Astrocyte of the spinal cord (primary cell): ENCODE data around the gene TCEAL4.
"Not testable (repeated sequence)": the region's sequence is repeated elsewhere in the genome, so short reads cannot be mapped to it uniquely, and the experiment has no call there.

Experiments used
- DNase-seq: peaks from one replicate; pipeline ENCODE4 v3.0.0; 2011; ENCODE audit warnings: low read depth, low spot score
- H3K4me3 ChIP-seq: 2 replicates; pipeline ENCODE4 v1.5.1; 2011; ENCODE audit warnings: low read depth, mild to moderate bottlenecking, low read length, moderate library complexity
- in situ Hi-C: cut with HindIII; loops from 2 replicates; pipeline ENCODE4 v1.10.0; 2017; ENCODE audit warnings: low sequenced_read_pairs
- TF ChIP-seq, protein P1 (sequence below): IDR thresholded peaks from 2 replicates; pipeline ENCODE4 v1.5.1; 2012; ENCODE audit warnings: low read depth, mild to moderate bottlenecking, low read length, inconsistent platforms

TCEAL4 gene

DNA sequence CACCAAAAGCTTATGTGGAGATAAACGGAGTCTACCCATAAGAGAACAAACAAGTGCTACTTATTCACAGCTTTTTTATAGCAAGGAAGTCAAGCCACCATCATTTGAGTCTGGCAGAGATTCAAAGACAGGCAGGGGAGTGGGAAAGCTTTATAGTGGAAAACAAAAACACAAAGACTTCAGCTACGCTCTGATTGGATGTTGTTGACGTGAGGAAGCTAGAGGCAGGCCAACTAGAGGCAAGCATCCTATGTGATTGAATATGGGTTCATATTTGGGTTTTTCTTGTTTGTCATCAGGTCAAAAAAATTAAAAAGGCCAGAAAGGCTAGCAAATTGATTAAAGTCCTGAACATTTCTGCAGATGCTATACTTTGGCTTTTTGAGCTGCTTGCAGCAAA is 719 bp upstream of the TCEAL4 start:
- in situ Hi-C loops: no loop called here
- H3K4me3 ChIP-seq: no peak overlapping the region
- TF ChIP-seq, protein P1, sequence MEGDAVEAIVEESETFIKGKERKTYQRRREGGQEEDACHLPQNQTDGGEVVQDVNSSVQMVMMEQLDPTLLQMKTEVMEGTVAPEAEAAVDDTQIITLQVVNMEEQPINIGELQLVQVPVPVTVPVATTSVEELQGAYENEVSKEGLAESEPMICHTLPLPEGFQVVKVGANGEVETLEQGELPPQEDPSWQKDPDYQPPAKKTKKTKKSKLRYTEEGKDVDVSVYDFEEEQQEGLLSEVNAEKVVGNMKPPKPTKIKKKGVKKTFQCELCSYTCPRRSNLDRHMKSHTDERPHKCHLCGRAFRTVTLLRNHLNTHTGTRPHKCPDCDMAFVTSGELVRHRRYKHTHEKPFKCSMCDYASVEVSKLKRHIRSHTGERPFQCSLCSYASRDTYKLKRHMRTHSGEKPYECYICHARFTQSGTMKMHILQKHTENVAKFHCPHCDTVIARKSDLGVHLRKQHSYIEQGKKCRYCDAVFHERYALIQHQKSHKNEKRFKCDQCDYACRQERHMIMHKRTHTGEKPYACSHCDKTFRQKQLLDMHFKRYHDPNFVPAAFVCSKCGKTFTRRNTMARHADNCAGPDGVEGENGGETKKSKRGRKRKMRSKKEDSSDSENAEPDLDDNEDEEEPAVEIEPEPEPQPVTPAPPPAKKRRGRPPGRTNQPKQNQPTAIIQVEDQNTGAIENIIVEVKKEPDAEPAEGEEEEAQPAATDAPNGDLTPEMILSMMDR: no peak
- peak; percentile 2 for DNase-seq

DNA sequence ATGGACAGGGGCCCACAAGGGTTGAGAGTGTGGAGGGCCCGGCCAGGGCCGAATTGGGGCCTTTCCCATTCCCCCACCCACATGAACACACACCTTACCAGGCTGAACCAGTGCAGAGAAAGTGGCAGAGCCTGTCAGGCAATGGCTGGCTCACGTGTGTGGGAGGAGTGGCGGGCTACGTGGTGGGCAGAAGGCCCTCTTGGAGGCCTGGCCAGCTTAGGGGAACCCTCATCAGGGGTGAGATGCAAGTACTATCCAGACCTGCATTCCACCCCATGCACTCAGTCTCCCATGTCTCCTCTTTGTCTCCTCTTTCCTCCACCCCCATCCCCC is 965 bp downstream of the TCEAL4 start:
- peak overlapping the region; percentile 67 for H3K4me3 ChIP-seq
- TF ChIP-seq, protein P1: no peak
- in situ Hi-C loops: no loop called here
- DNase-seq: no peak

DNA sequence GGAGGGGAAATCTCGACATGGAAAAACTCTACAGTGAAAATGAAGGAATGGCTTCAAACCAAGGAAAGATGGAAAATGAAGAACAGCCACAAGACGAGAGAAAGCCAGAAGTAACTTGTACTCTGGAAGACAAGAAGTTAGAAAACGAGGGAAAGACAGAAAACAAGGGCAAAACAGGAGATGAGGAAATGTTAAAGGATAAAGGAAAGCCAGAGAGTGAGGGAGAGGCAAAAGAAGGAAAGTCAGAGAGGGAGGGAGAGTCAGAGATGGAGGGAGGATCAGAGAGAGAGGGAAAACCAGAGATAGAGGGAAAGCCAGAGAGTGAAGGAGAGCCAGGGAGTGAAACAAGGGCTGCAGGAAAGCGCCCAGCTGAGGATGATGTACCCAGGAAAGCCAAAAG is 1.3 kb downstream of the TCEAL4 start:
- TF ChIP-seq, protein P1: no peak
- DNase-seq: no peak
- in situ Hi-C loops: no loop called here
- H3K4me3 ChIP-seq: peak overlapping the region; percentile 67

DNA sequence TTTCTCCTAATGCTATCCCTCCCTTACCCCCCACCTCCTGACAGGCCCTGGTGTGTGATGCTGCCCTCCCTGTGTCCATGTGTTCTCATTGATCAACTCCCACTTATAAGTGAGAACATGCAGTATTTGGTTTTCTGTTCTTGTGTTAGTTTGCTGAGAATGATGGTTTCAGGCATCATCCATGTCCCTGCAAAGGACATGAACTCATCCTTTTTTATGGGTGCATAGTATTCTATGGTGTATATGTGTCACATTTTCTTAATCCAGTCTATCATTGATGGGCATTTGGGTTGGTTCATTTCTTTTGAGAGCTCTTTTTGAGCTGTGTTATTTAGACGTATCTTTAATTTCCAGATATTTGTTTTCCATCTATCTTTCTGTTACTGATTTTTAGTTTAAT is 7.0 kb downstream of the TCEAL4 start:
- H3K4me3 ChIP-seq, DNase-seq, in situ Hi-C loops: not testable (repeated sequence)

DNA sequence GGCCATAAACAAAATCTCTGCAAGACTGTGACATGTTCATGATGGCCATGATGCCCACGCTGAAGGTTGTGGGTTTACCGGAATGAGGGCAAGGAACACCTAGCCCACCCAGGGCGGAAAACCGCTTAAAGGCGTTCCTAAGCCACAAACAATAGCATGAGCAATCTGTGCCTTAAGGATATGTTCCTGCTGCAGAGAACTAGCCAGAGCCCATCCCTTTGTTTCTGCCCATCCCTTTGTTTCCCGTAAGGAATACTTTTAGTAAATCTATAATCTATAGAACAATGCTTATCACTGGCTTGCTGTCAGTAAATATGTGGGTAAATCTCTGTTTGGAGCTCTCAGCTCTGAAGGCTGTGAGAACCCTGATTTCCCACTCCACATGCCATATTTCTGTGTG is 9.9 kb downstream of the TCEAL4 start:
- DNase-seq, H3K4me3 ChIP-seq, in situ Hi-C loops: not testable (repeated sequence)

DNA sequence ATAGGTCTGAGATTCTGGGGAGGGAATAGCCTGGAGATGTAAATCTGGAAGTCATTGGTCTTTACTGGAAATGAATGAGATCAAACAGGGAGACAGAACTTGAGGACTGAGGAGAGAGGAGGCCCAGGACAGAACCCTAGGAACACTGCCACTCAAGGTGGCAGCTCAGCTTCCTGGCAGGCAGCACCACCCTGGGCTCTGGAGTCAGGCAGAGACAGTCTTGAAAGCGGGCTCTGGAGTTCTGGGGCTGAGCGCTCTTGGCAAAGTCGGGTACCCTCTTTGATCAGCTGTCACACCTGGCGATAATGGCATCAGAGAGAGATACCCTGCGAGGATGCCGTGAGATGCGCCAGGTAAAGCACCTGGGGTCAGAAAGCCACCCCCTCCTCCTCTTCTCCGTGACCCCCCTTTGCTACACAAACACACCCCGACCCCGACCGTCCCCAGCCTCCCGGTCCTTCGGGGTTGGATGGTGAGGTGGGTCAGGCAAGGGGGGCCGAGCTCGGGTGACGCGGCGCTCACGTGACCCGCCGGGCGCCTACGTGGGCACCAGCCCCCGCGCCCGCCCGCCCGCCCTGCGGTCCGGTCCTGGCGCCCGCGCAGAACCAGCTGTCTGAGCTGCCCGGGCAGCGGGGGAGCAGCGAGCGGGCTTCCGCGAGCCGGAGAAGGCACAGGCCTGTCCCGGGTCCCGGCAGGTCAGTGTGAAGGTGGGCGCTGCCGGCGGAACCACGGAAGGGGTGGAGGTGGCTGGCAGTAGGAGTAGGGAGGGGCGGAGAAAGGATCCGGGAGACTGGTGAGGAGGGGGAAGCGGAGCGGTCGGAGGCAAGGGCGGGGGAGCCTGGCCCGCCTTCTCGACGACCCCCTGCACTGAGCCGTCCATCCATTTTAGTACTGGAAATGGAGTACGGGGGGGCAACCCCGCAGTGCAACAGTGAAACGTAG is 22.3 kb downstream of the TCEAL4 start, which contains the start of gene TCEAL3:
Gene TCEAL3 (plus strand): TSS at position 600 of the 942 bp plus-strand sequence. CDS start 1,102 bp downstream, outside the sequence.
- DNase-seq: peak; percentile 28
- TF ChIP-seq, protein P1: no peak
- in situ Hi-C loops: no loop called here
- peak within 1 kb of the TSS; percentile 66 for H3K4me3 ChIP-seq

DNA sequence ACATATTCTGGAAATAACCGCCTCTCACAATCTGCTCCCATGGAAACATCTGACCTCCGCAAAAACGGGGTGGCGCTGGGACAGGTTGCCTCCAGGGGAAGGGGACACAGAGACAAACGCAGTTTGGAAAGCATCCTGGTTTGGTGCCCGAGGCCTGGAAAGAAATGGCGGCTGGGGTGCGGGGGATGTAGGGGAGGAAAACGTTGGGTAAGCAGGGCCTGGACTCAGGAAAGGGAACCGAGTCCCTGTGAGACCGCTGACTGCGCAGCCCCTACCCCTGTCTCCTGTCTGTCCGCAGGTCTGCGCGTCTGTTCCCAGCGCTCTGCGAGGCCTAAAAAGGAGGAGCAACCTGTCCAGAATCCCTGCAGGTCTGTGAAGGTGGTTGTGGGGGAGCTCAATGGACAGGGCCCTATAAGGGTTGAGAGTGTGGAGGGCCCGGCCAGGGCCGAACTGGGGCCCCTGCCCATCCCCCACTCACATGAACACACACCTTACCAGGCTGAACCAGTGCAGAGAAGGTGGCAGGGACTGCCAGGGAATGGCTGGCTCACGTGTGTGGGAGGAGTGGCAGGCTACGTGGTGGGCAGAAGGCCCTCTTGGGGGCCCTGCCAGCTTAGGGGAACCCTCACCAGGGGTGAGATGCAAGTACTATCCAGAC is 23.1 kb downstream of the TCEAL4 start:
- in situ Hi-C loops: no loop called here
- TF ChIP-seq, protein P1: no peak
- H3K4me3 ChIP-seq: peak overlapping the region; percentile 66
- DNase-seq: no peak
